Upper lobe of left lung (tissue), 6 donors: ENCODE measurements around the gene AFF3. TPM values are rescaled to one million over a fixed set of nuclear protein-coding genes. Genes with fewer than 3 reads are reported as not detected.

Source experiments
- ATAC-seq, 2 donors: fragments of 200-7000 bp; cut with Tn5 transposase; one replicate each; pipeline ENCODE4 v1.9.1; 2022; ENCODE audit warnings: mild to moderate bottlenecking in 2 of 2, moderate library complexity in 2 of 2; ENCODE audit not compliant: low FRiP score in 2 of 2
- DNase-seq, 2 donors: peaks; one replicate each; pipeline ENCODE4 v3.0.0-alpha.2; 2019 to 2020
- H3K27ac ChIP-seq, 4 donors: fragments of 200-600 bp; sonication (generic); one replicate each; pipeline ENCODE4 v1.5.1; 2016 to 2019
- H3K27me3 ChIP-seq, 4 donors: fragments of 200-600 bp; sonication (generic); one replicate each; pipeline ENCODE4 v1.5.1; 2017 to 2019
- H3K36me3 ChIP-seq, 4 donors: fragments of 200-600 bp; sonication (generic); one replicate each; pipeline ENCODE4 v1.5.1; 2016 to 2019
- H3K4me1 ChIP-seq, 4 donors: fragments of 200-600 bp; sonication (generic); one replicate each; pipeline ENCODE4 v1.5.1; 2018 to 2019
- H3K4me3 ChIP-seq, 4 donors: fragments of 200-600 bp; sonication (generic); one replicate each; pipeline ENCODE4 v1.5.1; 2017 to 2019; ENCODE audit warnings: mild to moderate bottlenecking in 2 of 4, moderate library complexity in 1 of 4
- H3K9me3 ChIP-seq, 4 donors: fragments of 200-600 bp; sonication (generic); one replicate each; pipeline ENCODE4 v1.5.1; 2018 to 2019
- CTCF ChIP-seq, 6 experiments: fragments of 450-650 bp in 4 of 6; fragments of 200-600 bp in 2 of 6; sonication (generic) in 2 of 6; IDR thresholded peaks; one replicate each; pipeline ENCODE4 v1.5.1; 2016 to 2019; ENCODE audit warnings: antibody characterized with exemption in 6 of 6
- EP300 ChIP-seq, 4 donors: sonication (generic); formaldehyde crosslinking; IDR thresholded peaks; one replicate each; pipeline ENCODE4 v1.5.1; 2017; ENCODE audit warnings: antibody characterized with exemption in 4 of 4, control low read depth in 2 of 4
- POLR2A ChIP-seq, 4 donors: fragments of 450-650 bp; IDR thresholded peaks; one replicate each; pipeline ENCODE4 v1.5.1; 2016 to 2017; ENCODE audit warnings: antibody characterized with exemption in 4 of 4, mild to moderate bottlenecking in 2 of 4
- POLR2AphosphoS5 ChIP-seq, 2 donors: sonication (generic); formaldehyde crosslinking; IDR thresholded peaks; one replicate each; pipeline ENCODE4 v1.5.1; 2017; ENCODE audit warnings: antibody characterized with exemption in 2 of 2
- WGBS, 2 donors: methylation state at CpG; one replicate each; pipeline ENCODE4 v1.1.5; 2017 to 2018; 5-methylcytosine and 5-hydroxymethylcytosine counted together
- total RNA-seq, 6 donors: library from RNA; depleted of rRNA in 4 of 6; stranded (reverse); fragments of >200 nt in 4 of 6; gene quantifications; one replicate each; pipeline versions ENCODE4 v1.1.0 to v1.2.1, GENCODE V29; 2016 to 2021
- donor health status: DM: no; HTN: no; CAD: no; lungs with moderate emphysema.
- donor health status: DM: no; HTN: yes; CAD: no; lungs with severe emphysema.

AFF3 gene
- total RNA-seq, 6 donors from 2014 or later: 21.0 to 195 (median 47.9) TPM

GRCh38 chr2:99903981-99904380 lies 238.4 kb downstream of the AFF3 start:
- Histone ChIP-seq H3K27ac (peak overlapping the region in 3 of 4 donors; percentile 32 to 67 (median 59)), H3K27me3 (no peaks in the 10 kb centered on the region), H3K4me1 (peaks cover 4 to 19% (median 13%) of the 10 kb centered on the region in 4 donors), H3K36me3 (no peaks in the 10 kb centered on the region), H3K4me3 (no peak overlapping the region), H3K9me3 (no peaks in the 10 kb centered on the region)
- DNase-seq (no peak), ATAC-seq (no peak)
- WGBS, 2 donors: 65 to 69% methylated on average over 5 of the region's 5 CpGs
- TF ChIP-seq CTCF (IDR thresholded peaks at IDR 0.05) (no peak), POLR2AphosphoS5 (IDR thresholded peaks at IDR 0.05) (no peak), EP300 (IDR thresholded peaks at IDR 0.05) (peak in 2 of 4 donors; percentile 41 to 49)

- WGBS, 2 donors: 92% methylated on average over 6 to 7 of the region's 7 CpGs
- H3K9me3 ChIP-seq: no peaks in the 10 kb centered on the region
- no peak overlapping the region for H3K4me3 ChIP-seq
- no peak overlapping the region for H3K27ac ChIP-seq
- ATAC-seq: no peak
- H3K27me3 ChIP-seq: no peaks in the 10 kb centered on the region
- no peak for TF ChIP-seq EP300 (IDR thresholded peaks at IDR 0.05)
- no peak for TF ChIP-seq POLR2A (IDR thresholded peaks at IDR 0.05)
- TF ChIP-seq POLR2AphosphoS5 (IDR thresholded peaks at IDR 0.05): no peak
- H3K4me1 ChIP-seq: peaks cover 0 to 4% (median 4%) of the 10 kb centered on the region in 4 donors
- H3K36me3 ChIP-seq: no peaks in the 10 kb centered on the region
- no peak for DNase-seq
Observed at GRCh38 chr2:99900556-99900955, 241.8 kb downstream of the AFF3 start.

- WGBS, 2 donors: 89 to 92% methylated on average over 3 of the region's 3 CpGs
- DNase-seq: no peak
- Histone ChIP-seq H3K27me3 (no peaks in the 10 kb centered on the region), H3K9me3 (no peaks in the 10 kb centered on the region), H3K36me3 (no peaks in the 10 kb centered on the region), H3K4me1 (peaks cover 0 to 4% (median under 1%) of the 10 kb centered on the region in 4 donors), H3K27ac (no peak overlapping the region), H3K4me3 (no peak overlapping the region)
- ATAC-seq: no peak
- no peak for TF ChIP-seq EP300 (IDR thresholded peaks at IDR 0.05)
- no peak for TF ChIP-seq POLR2A (IDR thresholded peaks at IDR 0.05)
- no peak for TF ChIP-seq CTCF (IDR thresholded peaks at IDR 0.05)
- TF ChIP-seq POLR2AphosphoS5 (IDR thresholded peaks at IDR 0.05): no peak
Observed at GRCh38 chr2:99899882-99900281, 242.5 kb downstream of the AFF3 start.

- WGBS, 2 donors: 75 to 97% methylated on average over 5 of the region's 5 CpGs
- Histone ChIP-seq H3K9me3 (no peaks in the 10 kb centered on the region), H3K27ac (no peak overlapping the region), H3K27me3 (no peaks in the 10 kb centered on the region), H3K4me3 (no peak overlapping the region), H3K36me3 (no peaks in the 10 kb centered on the region), H3K4me1 (peaks cover 0 to 4% (median 0%) of the 10 kb centered on the region in 4 donors)
- no peak for DNase-seq
- no peak for ATAC-seq
- no peak for TF ChIP-seq EP300 (IDR thresholded peaks at IDR 0.05)
- no peak for TF ChIP-seq CTCF (IDR thresholded peaks at IDR 0.05)
- no peak for TF ChIP-seq POLR2AphosphoS5 (IDR thresholded peaks at IDR 0.05)
- TF ChIP-seq POLR2A (IDR thresholded peaks at IDR 0.05): no peak
Observed at GRCh38 chr2:99899058-99899855, 243.1 kb downstream of the AFF3 start.

GRCh38 chr2:99898336-99899048 lies 243.9 kb downstream of the AFF3 start:
- no peak overlapping the region for H3K4me3 ChIP-seq
- no peak for DNase-seq
- no peaks in the 10 kb centered on the region for H3K36me3 ChIP-seq
- WGBS, 2 donors: 75 to 82% methylated on average over 12 of the region's 12 CpGs
- TF ChIP-seq EP300 (IDR thresholded peaks at IDR 0.05) (no peak), POLR2AphosphoS5 (IDR thresholded peaks at IDR 0.05) (no peak), CTCF (IDR thresholded peaks at IDR 0.05) (no peak), POLR2A (IDR thresholded peaks at IDR 0.05) (no peak)
- peaks cover 0 to 4% (median 0%) of the 10 kb centered on the region in 4 donors for H3K4me1 ChIP-seq
- no peak overlapping the region for H3K27ac ChIP-seq
- ATAC-seq: no peak
- H3K27me3 ChIP-seq: no peaks in the 10 kb centered on the region
- no peaks in the 10 kb centered on the region for H3K9me3 ChIP-seq
